Measurements from ENCODE around the gene DAGLB. TPM values are rescaled to one million over a fixed set of nuclear protein-coding genes. Genes with fewer than 3 reads are reported as not detected.
"Not testable (repeated sequence)": the region's sequence is repeated elsewhere in the genome, so short reads cannot be mapped to it uniquely, and the experiment has no call there.

DAGLB gene
- total and polyA plus RNA-seq, 8 donors: 16.8 to 46.5 (median 18.7) TPM

GRCh38 chr7:6385909-6386560, 61.7 kb downstream of the DAGLB start:
- ATAC-seq (peak; percentile 10), DNase-seq (no peak)
- intact Hi-C loops (cut with DNase I): no loop called here
- H3K36me3 ChIP-seq: peaks cover 0 to 38% of the 10 kb centered on the region in 2 donors
- peak overlapping the region; percentile 79 to 81 for H3K27ac ChIP-seq
- no peak for TF ChIP-seq CTCF (IDR thresholded peaks at IDR 0.05)
- H3K9me3 ChIP-seq: no peaks in the 10 kb centered on the region
- H3K27me3 ChIP-seq: no peaks in the 10 kb centered on the region
- no peak overlapping the region for H3K4me3 ChIP-seq
- H3K4me1 ChIP-seq: peaks cover 42 to 98% of the 10 kb centered on the region in 2 donors

GRCh38 chr7:6385110-6385781, 62.5 kb downstream of the DAGLB start:
- ATAC-seq (peak; percentile 90), DNase-seq (peak in 1 of 4 donors; percentile 70)
- TF ChIP-seq CTCF (IDR thresholded peaks at IDR 0.05): no peak
- H3K4me1 ChIP-seq: peaks cover 50 to 98% of the 10 kb centered on the region in 2 donors
- H3K9me3 ChIP-seq: no peaks in the 10 kb centered on the region
- peaks cover 0 to 38% of the 10 kb centered on the region in 2 donors for H3K36me3 ChIP-seq
- H3K4me3 ChIP-seq: no peak overlapping the region
- intact Hi-C loops (cut with DNase I): no loop called here
- peak overlapping the region; percentile 79 to 81 for H3K27ac ChIP-seq
- no peaks in the 10 kb centered on the region for H3K27me3 ChIP-seq

GRCh38 chr7:6384327-6384726, 63.4 kb downstream of the DAGLB start:
- no peak overlapping the region for H3K4me3 ChIP-seq
- no peaks in the 10 kb centered on the region for H3K27me3 ChIP-seq
- TF ChIP-seq CTCF (IDR thresholded peaks at IDR 0.05): no peak
- peak; percentile 6 for ATAC-seq
- H3K36me3 ChIP-seq: peaks cover 0 to 37% of the 10 kb centered on the region in 2 donors
- no peak for DNase-seq
- peak overlapping the region; percentile 79 to 81 for H3K27ac ChIP-seq
- H3K4me1 ChIP-seq: peaks cover 50 to 100% of the 10 kb centered on the region in 2 donors
- no peaks in the 10 kb centered on the region for H3K9me3 ChIP-seq
- intact Hi-C loops (cut with DNase I): no loop called here

- H3K27ac ChIP-seq: peak overlapping the region; percentile 55 to 81
- intact Hi-C loops (cut with DNase I): no loop called here
These were observed 64.9 kb downstream of the DAGLB start for GRCh38 chr7:6382817-6383216.

GRCh38 chr7:6381846-6382245, 65.9 kb downstream of the DAGLB start:
- H3K27me3 ChIP-seq; intact Hi-C loops (cut with DNase I); DNase-seq; H3K4me3 ChIP-seq; H3K9me3 ChIP-seq; ATAC-seq: not testable (repeated sequence)
- H3K36me3 ChIP-seq: peaks cover 0 to 30% of the 10 kb centered on the region in 2 donors
- H3K4me1 ChIP-seq: peaks cover 64 to 100% of the 10 kb centered on the region in 2 donors
- peak overlapping the region; percentile 55 to 81 for H3K27ac ChIP-seq

More at GRCh38 chr7:6382817-6383216, 64.9 kb downstream of the DAGLB start:
- TF ChIP-seq CTCF (IDR thresholded peaks at IDR 0.05): no peak
- DNase-seq: no peak
- H3K4me1 ChIP-seq: peaks cover 54 to 100% of the 10 kb centered on the region in 2 donors
- H3K36me3 ChIP-seq: peaks cover 0 to 36% of the 10 kb centered on the region in 2 donors
- no peaks in the 10 kb centered on the region for H3K27me3 ChIP-seq
- H3K9me3 ChIP-seq: no peaks in the 10 kb centered on the region
- ATAC-seq: no peak
- no peak overlapping the region for H3K4me3 ChIP-seq

All from left lung (tissue), 10 donors.